ENCODE measurements around the gene ASPG.

The ASPG gene

DNA sequence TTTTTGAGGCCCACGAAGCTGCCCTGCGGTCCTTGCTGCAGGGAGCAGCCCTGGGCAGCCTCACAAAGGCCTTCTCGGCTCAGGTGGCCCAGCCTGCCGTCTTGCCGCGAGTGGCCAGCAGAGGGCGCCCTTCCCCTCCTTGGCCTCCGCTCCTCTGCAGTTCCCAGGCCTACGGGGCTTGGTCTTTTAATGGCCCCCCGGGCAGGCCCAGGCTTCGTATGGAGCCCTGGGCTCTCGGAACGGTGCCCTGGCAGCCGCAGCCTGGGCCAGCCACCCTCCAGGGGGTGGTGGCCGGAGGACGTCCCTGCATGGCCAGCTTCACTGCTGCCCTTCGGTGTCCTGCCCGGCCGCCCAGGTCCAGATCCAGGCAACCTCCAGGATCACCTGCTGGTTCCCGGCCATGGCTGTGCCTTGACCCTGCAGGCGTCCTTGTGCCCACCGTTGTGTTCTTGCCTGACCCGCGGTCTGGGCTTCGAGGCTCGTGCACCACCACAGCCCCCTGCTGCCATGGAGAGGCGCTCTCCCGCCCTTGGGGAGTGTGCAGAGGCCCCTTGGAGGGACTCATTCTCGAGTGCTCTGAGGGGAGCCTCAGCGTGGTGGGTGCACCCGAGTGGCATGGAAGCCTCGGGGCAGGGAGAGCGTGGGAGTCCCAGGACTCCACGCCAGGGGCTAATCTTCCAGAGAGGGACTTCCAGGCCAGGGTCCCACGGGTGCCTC, 9.4 kb downstream of the ASPG start:
- DNase-seq, result no peak

- DNase-seq, result no peak
These were observed 10.2 kb downstream of the ASPG start for GRCh38 chr14:104095426-104096310.

- no peak for DNase-seq
These were observed 10.8 kb downstream of the ASPG start for GRCh38 chr14:104096318-104096717.

DNA sequence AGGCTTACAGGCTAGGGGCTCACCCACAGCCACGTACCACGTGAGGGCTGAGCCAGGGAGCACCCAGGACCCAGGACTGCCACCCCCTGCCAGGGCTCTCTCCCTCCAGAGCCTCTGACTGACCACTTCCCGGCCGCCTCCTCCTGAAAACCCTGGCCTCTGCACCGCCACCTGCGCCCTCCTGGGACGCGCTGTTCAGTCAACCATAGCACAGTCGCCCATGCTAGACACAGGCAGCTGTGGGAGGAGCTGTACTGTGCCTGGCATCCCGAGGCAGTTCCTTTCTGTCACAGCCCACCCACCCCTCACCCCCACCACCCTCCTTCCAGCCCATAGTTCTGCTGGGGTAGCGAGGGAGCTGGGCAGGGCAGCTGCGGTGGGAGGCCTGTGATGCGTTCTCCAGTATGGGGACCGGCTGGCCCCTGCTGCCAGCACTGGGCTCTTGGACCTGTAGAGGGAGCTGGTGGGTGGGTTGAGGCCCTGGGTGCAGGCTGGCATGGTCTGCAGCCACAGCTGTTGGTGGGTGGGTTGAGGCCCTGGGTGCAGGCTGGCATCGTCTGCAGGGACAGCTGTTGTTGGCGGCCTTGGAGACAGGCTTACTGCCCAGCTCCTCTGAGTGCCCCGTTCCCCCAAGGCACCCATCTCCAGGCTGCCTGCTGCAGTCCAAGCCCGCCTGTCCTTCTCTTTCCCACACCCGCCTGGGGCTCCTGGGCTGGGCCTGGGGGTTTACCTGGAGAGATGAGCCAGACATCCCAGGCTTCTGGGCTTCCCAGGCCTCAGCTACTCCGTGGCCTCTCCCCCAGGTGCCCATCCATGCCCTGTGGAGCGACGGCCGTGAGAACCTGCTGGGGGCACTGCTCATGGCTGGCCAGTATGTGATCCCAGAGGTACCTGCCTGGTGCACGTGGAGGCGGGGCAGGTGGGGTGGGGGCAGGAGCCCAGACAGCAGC, 11.5 kb downstream of the ASPG start:
- no peak for DNase-seq

- no peak for DNase-seq
These were observed 13.0 kb downstream of the ASPG start for GRCh38 chr14:104098272-104099095.

DNA sequence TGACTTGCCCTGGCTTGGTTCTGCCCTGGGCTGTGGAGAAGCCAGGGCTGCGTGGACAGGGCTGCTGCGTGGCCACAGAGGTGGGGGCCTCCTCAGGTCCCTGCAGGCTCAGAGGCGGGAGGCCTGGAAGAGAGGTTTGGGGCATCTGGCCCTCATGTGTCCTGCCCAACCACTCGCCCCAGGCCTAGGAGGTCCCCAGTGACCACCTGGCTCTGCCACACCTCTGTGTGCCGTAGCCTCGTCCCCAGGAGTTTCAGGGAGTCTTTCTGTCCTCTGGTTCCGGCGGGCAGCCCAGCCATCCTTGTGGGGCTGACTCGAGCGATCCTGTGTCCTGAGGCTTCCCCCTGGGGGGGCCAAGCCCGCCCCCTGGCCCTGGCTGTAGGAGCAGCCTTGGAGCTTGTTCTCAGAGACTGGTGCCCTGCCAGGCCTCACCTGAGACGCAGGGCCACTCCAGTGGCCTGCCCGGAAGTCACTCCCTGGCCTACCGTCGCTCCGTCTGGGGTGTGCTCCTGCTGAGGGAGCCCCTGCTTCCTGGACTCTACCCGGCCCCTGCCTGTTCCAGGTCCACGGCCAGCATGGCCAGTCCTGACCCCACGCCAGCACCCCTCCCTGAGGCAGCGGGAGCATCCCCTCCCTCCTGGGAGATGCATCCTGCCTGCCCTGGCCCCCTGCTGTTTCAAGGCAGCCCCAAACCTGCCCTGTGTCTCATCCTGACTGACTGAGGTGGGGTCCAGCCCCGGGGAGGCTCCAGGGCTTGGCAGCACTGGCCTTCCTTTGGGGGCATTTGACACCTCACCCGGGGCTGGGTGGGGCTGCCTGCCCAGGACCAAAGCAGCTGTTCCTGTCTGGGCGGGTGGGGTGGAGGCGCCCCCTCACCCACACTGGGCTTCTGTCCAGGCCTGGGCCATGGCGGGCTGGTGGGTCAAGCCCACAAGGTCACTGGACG, 13.9 kb downstream of the ASPG start:
- DNase-seq, result no peak

GRCh38 chr14:104100171-104101085, 14.9 kb downstream of the ASPG start:
- DNase-seq, result no peak

- no peak for DNase-seq
These were observed 15.7 kb downstream of the ASPG start for GRCh38 chr14:104101086-104101621.

DNA sequence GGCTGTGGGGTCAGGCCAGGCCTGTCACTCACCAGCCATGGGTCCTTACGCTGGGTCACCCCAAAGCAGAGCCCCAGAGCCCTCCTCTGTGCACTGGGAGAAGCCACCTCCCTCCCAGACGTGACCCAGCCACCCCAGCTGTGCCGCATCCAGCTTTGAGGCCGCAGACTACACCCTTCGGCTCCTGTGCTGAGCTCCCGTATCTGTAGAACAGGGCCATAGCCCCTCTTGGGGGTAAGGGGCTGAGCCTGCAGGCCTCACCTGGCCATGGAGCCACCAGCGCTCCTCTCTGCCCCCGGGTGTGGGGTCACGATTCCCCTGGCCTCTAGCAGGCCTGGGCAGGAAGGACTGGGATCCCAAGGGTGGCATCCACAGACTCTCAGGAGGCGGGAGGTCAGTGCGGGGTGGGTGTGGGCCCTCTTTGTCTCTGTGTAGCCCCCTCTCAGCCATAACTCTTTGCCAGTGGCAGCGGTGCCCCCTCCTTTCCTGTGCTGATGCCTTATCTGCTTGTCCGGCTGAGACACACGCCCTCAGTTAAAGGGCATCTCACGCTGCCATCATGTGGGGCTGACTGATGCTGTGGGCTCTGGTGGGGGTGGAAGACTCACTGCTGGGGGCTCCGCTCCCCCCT, 16.3 kb downstream of the ASPG start:
- DNase-seq, result no peak

GRCh38 chr14:104102282-104102914, 16.9 kb downstream of the ASPG start:
- DNase-seq, result no peak

DNA sequence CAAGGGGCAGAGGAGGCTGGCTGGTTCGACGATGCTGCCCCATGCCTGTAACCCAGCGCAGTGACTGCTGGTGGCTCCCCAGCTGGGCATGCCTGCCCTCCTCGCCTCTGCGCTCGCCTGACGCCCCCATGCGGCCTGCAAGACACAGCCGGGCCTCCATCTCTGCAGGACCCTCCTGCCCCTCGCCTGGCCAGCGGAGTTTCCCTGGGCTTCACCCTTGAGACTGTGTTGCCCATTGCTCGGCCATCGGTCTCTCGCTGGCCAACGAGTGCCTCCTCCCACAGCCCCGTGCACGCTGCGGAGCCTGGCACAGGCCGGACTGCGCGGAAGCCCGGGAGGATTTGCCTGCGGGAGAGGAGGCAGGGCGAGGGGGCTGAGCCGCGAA, 17.6 kb downstream of the ASPG start:
- DNase-seq, result no peak

GRCh38 chr14:104103446-104104075, 18.1 kb downstream of the ASPG start:
- no peak for DNase-seq

DNA sequence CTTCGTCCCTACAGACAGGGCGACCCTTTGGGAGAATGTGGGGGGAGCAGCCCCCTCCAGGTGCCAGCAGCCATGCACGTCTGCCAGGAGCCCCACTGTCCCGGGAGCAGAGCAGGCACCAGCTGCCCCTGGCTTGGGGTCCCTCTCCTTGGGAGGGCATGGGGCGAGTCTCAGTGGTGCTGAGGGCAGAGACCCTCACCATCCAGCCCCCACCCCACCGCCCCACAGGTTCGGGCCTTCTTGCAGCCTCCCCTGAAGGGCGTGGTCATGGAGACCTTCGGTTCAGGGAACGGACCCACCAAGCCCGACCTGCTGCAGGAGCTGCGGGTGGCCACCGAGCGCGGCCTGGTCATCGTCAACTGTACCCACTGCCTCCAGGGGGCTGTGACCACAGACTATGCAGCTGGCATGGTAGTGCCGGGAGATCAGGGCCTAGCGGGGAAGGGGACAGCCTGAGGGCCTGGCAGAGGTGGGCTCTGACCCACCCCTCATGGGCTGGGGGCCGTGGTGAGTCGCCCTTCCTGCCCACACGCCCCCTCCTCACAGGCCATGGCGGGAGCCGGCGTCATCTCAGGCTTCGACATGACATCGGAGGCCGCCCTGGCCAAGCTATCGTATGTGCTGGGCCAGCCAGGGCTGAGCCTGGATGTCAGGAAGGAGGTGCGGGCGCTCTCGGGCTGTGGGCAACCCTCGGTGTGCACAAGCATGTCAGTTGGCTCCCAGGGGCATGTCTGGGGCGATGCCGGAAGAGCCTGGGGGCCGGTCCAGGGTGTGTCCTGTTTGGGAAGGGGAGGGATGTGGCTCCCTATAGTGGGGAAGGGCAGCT, 18.8 kb downstream of the ASPG start:
- no peak for DNase-seq

GRCh38 chr14:104105071-104105821, 19.7 kb downstream of the ASPG start:
- no peak for DNase-seq

- no peak for DNase-seq
These were observed 20.4 kb downstream of the ASPG start for GRCh38 chr14:104105822-104106470.

GRCh38 chr14:104106471-104106991, 21.0 kb downstream of the ASPG start:
- no peak for DNase-seq
